T-helper 2 cell treated with Interferon-gamma antibody and Interleukin-4, amounts not matched to agents 100 ng/mL and 5 ng/mL, for 36 hours (primary cell): ENCODE data around the gene RBM7. TPM values are rescaled to one million over a fixed set of nuclear protein-coding genes. Genes with fewer than 3 reads are reported as not detected.

Source experiments
- intact Hi-C: fragments of 100-400 bp; cut with micrococcal nuclease; formaldehyde crosslinking; loops from one replicate; pipeline ENCODE4 v1.15.1; 2023
- total RNA-seq: library from RNA; stranded (reverse); gene quantifications from 2 replicates; pipeline ENCODE4 v1.2.3, GENCODE V29; 2022

RBM7 gene
- total RNA-seq, 1 donor from 2014 or later, result 35.5 TPM

- intact Hi-C loops, result no loop called here
Observed at GRCh38 chr11:114395736-114396135, 4.7 kb upstream of the RBM7 start.

DNA sequence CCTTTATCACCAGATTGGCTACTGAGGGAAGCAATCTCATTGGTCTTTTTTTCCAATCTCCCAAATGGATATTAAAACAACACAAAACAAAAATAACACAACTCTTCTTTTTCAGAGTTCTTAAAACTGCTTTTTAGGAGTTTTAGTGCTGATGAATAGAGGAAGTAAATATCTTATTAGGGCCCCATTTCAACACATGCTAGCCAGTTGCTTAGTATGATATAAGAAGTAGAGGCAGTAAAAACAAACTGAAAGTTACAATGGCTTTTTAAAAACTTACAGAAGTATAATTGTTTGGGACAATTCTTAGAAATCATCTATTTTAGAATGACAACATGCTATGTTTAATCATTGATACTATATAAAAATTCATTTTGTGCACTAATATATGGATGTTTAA lies 3.5 kb upstream of the RBM7 start:
- intact Hi-C loops, result no loop called here

DNA sequence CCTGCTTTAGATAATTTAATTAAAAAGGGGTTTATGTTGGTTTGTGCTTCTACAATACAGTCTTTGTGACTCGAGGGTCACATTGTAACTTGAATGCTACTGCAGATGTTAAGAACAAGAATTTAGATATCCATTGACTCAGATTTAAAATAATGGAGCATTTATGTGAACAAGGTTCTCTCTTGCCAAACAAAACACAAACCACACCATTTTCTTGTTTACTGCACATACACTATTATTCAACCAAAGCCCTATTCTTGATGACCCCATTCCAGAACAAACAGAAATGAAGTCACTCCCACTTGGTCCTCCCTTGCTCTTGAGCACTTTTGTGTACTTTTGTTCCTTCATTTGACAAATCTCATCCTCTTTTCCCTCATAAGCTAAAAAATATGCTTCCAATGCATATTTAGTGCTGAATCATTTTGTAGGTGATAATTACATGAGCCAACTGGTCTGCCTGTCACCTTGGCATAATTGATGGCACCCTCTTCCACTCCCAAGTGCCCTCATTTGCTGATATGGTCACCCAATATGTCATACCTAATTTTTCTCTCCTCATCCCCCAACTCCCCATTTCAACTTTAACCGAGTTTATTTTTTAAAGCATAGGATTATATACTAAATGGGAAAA lies 3.0 kb upstream of the RBM7 start:
- intact Hi-C loops, result no loop called here

DNA sequence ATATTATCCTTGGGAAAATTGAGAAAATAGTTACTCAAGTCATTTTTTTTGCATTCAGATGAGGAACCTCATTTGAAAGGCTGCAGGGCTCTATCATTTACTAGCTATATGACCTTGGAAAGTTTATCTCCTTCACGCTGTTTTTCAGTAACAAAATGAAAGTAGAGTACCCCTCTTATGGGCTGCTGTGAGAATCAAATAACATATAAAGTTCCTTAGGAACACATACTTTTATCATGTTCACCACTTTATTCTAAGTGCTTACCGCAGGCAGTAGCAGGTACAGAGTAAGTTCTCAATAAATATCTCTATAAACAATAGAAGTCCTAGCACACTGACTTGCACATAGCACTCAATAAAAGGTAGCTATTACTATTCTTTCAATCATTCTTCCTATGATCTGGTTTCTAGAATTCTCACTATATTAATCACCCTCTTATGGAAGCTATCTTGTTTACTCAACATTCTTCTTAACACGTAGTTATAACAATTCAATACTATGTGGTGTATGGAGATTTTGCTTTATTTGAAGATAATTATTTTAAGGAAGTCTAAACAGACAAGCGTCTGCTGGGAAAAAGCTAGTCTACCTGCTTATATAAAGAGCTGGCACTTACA lies 2.1 kb upstream of the RBM7 start:
- intact Hi-C loops, result no loop called here

GRCh38 chr11:114399490-114400215 lies 813 bp upstream of the RBM7 start:
- intact Hi-C loops, result loop anchor here (1.0 to 10.0 kb wide), 6 partner anchors 40 to 1085 kb away; partner anchors contain the start of genes REXO2, TTC12, USP28 and ZW10

DNA sequence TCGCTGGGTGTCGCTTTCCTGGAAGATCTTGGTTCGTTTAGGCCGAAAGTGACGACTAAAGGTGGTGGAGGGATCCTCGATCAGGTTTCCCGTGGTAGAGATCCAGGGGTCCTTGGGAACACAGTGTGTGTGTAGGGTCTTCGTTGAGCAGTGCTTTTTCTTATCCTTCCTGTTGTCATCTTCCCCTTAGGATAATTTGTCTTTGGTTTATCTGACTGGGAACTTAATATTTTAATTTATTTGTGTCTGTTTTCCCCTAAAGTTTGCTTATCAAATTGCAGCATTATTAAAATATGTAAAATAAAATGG lies 403 bp downstream of the RBM7 start:
- intact Hi-C loops, result loop anchor here (1.0 to 10.0 kb wide), 6 partner anchors 38 to 1086 kb away; partner anchors contain the start of genes REXO2, TTC12, USP28 and ZW10

DNA sequence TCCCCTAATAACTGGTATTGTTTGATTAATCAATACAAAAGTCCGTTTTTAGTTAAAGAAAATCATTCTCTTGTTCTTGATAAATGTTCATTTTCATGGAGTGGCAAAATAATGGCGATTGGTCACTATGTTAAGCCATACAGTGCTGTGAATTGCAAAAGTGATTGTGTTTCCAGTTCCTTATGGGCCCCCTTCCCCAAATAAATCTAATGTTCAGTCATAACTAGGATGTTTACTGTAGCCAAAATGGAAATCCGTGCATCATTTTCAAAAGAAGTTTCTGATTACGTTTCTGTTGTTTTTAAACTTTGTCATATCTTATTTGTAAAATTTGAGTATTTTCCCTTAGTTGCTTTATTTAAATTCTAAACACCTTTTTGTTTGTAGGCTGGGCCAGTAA lies 845 bp downstream of the RBM7 start:
- intact Hi-C loops, result loop anchor here (2.0 to 10.0 kb wide), 4 partner anchors 53 to 1087 kb away; partner anchors contain the start of genes TTC12, USP28 and ZW10

DNA sequence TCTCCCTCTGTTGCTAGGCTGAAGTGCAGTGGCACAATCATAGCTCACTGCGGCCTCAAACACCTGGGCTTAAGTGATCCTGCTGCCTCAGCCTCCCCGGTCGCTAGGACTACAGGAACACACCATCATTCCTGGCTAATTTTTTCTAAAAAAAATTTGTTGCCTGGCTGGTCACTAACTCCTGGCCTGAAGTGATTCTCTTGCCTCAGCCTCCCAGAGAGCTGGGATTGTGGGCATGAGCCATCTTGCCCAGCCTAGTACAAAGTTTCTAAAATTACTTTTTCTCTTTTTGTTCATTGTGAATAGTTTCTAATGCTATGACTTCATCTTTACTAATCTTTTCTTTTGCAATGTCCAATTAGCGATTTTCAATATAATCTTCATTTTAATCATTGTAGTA lies 12.5 kb downstream of the RBM7 start:
- intact Hi-C loops, result no loop called here

DNA sequence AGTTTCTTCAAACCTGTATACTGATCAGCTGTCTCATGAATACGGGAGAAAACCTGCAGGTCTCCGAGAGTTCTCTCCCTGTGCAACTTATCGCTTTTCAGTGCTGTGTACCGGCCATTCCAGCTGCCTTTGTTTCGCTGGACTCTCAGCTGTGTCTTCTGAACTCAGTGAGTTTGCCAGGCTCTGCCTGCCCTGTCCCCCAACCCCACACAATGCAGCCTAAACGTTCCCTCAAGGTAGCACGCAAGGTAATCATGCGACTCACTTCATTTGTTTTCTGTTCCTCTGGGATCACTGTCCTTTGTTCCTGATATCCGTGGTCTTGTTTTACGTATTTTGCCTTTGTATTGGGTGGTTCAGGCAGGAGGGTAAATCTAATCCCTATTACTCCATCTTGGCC lies 13.5 kb downstream of the RBM7 start:
- intact Hi-C loops, result no loop called here

DNA sequence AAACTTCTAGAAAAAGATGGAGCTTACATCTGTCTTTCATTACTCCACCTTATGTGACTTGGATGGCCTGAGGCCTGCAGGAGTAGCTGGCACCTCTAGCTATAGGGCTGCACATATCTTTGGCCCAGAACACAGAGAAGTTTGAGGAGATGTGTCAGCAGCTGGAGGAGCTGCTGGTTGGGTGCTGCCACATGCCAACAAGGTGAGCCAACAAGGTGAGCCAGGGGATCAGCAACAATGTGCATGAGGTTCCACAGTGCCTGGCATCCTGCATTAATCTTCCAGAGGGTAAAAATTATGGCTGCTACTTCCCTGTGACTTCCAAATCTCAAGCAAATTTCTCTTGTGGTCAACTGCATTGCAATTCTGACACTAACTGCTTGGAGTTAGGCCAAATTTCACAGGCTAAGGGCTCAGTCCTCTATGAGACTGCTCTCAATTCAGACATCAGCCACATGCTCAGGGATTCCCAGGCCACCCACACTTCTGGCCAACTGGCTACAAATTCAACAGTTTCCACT lies 16.0 kb downstream of the RBM7 start:
- intact Hi-C loops, result no loop called here

GRCh38 chr11:114426280-114426679 lies 25.8 kb downstream of the RBM7 start:
- intact Hi-C loops, result no loop called here

- intact Hi-C loops, result no loop called here
Observed at GRCh38 chr11:114430290-114430689, 29.8 kb downstream of the RBM7 start.

DNA sequence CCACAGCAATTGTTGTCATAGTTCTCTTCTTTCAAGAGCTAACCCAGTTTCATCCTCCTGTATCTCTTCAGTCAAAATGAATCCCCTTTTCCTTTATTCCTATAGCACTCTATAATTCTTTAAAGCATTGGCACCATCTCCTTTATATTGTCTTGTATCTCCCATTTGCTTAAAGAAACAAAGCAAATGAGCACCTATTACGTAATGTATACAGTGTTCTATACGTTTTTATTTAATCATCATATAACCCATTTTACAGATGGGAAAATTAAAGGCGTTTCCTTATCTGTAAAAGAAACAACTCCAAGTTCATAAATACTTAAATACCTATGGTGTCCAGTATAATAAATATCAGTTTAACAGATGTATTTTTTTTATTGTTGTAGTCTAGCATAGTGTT lies 32.4 kb downstream of the RBM7 start:
- intact Hi-C loops, result no loop called here

- intact Hi-C loops, result no loop called here
Observed at GRCh38 chr11:114433376-114433775, 32.9 kb downstream of the RBM7 start.

GRCh38 chr11:114438303-114438702 lies 37.8 kb downstream of the RBM7 start:
- intact Hi-C loops, result loop anchor here (2.0 kb wide), 2 partner anchors 98 to 562 kb away; no protein-coding TSS in a partner anchor

DNA sequence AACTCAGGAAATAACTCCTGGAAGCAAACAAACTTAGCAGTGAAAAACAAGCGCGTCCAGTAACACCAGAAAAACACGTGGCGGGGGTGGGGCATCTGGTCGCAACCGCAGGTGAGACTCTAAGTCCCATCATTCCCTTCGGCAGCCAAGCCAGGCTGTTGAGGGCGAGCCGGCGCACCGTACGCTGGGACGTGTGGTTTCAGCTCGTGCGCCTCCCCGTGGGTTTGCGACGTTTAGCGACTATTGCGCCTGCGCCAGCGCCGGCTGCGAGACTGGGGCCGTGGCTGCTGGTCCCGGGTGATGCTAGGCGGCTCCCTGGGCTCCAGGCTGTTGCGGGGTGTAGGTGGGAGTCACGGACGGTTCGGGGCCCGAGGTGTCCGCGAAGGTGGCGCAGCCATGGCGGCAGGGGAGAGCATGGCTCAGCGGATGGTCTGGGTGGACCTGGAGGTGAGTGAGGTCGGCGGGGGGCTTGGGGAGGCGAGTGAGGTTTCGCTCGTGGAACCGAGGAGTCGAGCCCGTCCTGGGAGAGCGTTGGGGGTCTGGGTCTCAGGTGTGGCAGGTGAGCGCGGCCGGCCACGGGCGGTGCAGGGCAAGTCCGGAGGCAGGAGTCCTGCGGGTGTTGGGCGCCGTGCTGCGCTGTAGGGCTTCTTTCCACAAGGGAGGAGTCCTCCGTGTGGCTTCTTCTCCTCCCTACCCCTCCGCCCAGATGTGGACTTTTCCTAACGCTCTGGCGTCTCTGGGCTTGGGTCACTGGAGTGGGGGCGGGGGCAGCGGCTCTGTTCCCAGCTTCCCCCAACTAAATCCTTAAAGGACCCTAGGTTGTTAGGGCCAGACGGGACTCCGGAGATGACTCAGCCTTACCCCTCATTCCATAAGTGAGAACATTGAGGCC lies 39.0 kb downstream of the RBM7 start, which contains the start of gene REXO2:
Gene REXO2, plus strand, starts transcription at position 239 of the 892 bp plus-strand sequence. Its CDS starts 62 bp downstream, at position 301.
- intact Hi-C loops, result loop anchor here (1.0 to 2.0 kb wide), 4 partner anchors 39 to 563 kb away; partner anchors contain the start of genes C11orf71, RBM7 and ZBTB16

DNA sequence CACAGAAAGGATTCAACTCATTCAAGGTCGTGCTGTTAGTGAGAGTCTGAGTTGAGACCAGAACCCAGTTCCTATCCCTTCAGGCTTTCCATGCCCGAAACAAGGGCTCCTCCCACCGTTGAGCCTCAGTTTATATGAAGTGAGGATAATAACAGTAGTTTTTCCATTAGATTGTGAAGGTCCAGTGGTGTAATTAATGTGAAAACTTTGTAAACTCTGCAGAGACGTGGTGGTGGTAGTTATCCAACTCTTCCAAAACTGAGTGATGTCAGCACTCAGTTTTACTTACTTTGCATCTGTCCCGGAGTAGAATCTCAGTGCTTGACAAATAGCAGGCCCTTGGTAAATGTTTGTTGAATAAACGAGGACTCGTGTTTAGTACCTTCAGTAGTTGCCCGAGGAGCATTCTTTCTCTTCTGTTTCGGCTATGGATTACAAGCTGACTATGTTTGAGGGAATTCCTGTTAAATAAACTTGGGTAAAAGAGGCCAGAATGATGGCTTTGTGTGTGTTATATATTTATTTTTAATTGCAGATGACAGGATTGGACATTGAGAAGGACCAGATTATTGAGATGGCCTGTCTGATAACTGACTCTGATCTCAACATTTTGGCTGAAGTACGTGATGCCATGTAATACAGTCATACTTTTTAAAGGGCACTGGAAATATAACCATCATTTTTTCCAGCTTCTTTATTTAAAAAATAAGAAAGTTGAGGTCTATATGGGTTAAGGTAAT lies 39.8 kb downstream of the RBM7 start:
- intact Hi-C loops, result no loop called here

- intact Hi-C loops, result no loop called here
Observed at GRCh38 chr11:114440971-114441763, 40.7 kb downstream of the RBM7 start.

DNA sequence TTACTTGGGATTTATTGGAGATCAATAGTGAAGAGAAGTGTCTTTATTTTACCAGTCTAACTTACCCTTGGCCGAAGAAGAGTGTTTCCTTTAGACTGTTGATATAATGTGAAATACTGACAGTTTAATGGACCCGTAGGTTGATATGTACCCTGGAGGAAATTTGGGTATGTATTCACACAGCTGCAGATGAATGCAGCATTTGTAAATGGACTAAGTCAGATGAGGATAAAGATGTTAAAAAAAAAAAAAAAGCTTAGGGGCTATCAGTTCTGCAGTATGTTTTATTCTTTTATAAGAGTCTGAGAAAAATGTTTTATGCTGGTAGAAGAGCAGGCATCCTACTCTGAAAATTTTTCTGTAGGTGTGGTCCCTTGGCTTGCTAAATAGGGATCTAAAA lies 41.5 kb downstream of the RBM7 start:
- intact Hi-C loops, result no loop called here
